Astrocyte (in vitro differentiated cells and primary cell): ENCODE measurements around the gene ACTN2. TPM values are rescaled to one million over a fixed set of nuclear protein-coding genes. Genes with fewer than 3 reads are reported as not detected.

Source experiments
- DNase-seq: peaks from one replicate; pipeline ENCODE4 v3.0.0-alpha.2; 2010; ENCODE audit warnings: low read depth
- FAIRE-seq: peaks from 2 replicates; lab custom pipeline; 2011; peaks lifted over from hg19 to GRCh38; lab: Jason Lieb, UNC
- H2AFZ ChIP-seq: 2 replicates; pipeline ENCODE4 v1.6.0; 2012; ENCODE audit warnings: low read depth, low read length, inconsistent platforms
- H3K27ac ChIP-seq: 2 replicates; pipeline ENCODE4 v1.5.1; 2011; ENCODE audit warnings: low read depth, low read length, inconsistent platforms
- H3K27me3 ChIP-seq: 2 replicates; pipeline ENCODE4 v1.6.0; 2011; ENCODE audit warnings: low read length, inconsistent platforms; ENCODE audit not compliant: insufficient read depth
- H3K36me3 ChIP-seq: 2 replicates; pipeline ENCODE4 v1.5.1; 2011; ENCODE audit warnings: low read length, inconsistent platforms; ENCODE audit not compliant: insufficient read depth
- H3K4me1 ChIP-seq: 2 replicates; pipeline ENCODE4 v1.5.1; 2011; ENCODE audit warnings: low read length, inconsistent platforms; ENCODE audit not compliant: insufficient read depth
- H3K4me2 ChIP-seq: 2 replicates; pipeline ENCODE4 v1.6.0; 2012; ENCODE audit warnings: low read length, inconsistent platforms
- H3K4me3 ChIP-seq: 2 replicates; pipeline ENCODE4 v1.5.1; 2011; ENCODE audit warnings: low read depth, mild to moderate bottlenecking, low read length, inconsistent platforms; ENCODE audit not compliant: insufficient read depth
- H3K79me2 ChIP-seq: 2 replicates; pipeline ENCODE4 v1.6.0; 2012; ENCODE audit warnings: mild to moderate bottlenecking, low read length, inconsistent platforms; ENCODE audit not compliant: insufficient read depth
- H3K9ac ChIP-seq: 2 replicates; pipeline ENCODE4 v1.6.0; 2012; ENCODE audit warnings: mild to moderate bottlenecking, low read length, inconsistent platforms
- H3K9me3 ChIP-seq: 2 replicates; pipeline ENCODE4 v1.5.1; 2012; ENCODE audit warnings: low read depth, mild to moderate bottlenecking, low read length, inconsistent platforms; ENCODE audit not compliant: insufficient read depth
- H4K20me1 ChIP-seq: 2 replicates; pipeline ENCODE4 v1.6.0; 2012; ENCODE audit warnings: low read length, inconsistent platforms; ENCODE audit not compliant: insufficient read depth
- H3K27ac Mint-ChIP-seq: one replicate; pipeline ENCODE4 v1.8.0; 2021; ENCODE audit warnings: mild to moderate bottlenecking, mixed read lengths; ENCODE audit not compliant: unreplicated experiment
- H3K27me3 Mint-ChIP-seq: one replicate; pipeline ENCODE4 v1.8.0; 2021; ENCODE audit warnings: low read depth, mixed read lengths; ENCODE audit not compliant: unreplicated experiment
- H3K36me3 Mint-ChIP-seq: one replicate; pipeline ENCODE4 v1.8.0; 2021; ENCODE audit warnings: low read depth, mixed read lengths; ENCODE audit not compliant: unreplicated experiment
- H3K4me1 Mint-ChIP-seq: one replicate; pipeline ENCODE4 v1.8.0; 2021; ENCODE audit warnings: low read depth, mixed read lengths; ENCODE audit not compliant: unreplicated experiment
- H3K4me3 Mint-ChIP-seq: one replicate; pipeline ENCODE4 v1.8.0; 2021; ENCODE audit warnings: mild to moderate bottlenecking, moderate library complexity, mixed read lengths; ENCODE audit not compliant: unreplicated experiment
- H3K9me3 Mint-ChIP-seq: one replicate; pipeline ENCODE4 v1.8.0; 2021; ENCODE audit warnings: mild to moderate bottlenecking, mixed read lengths; ENCODE audit not compliant: unreplicated experiment
- CTCF ChIP-seq: IDR thresholded peaks from 2 replicates; pipeline ENCODE4 v1.5.1; 2011; ENCODE audit warnings: low read depth, mild to moderate bottlenecking, inconsistent platforms, low read length, moderate library complexity; ENCODE audit not compliant: insufficient read depth
- EZH2 ChIP-seq: IDR thresholded peaks from 2 replicates; pipeline ENCODE4 v1.6.1; 2012; ENCODE audit warnings: mild to moderate bottlenecking, low read length, inconsistent platforms; ENCODE audit not compliant: insufficient read depth
- total RNA-seq: library from RNA; stranded (reverse); gene quantifications from 2 replicates; pipeline ENCODE4 v1.2.1, GENCODE V29; 2021

The ACTN2 gene
- total RNA-seq, 1 donor from 2014 or later: 0.89 TPM

- no peak overlapping the region for H3K9ac ChIP-seq
- H3K79me2 ChIP-seq: no peaks in the 10 kb centered on the region
- H3K27me3 Mint-ChIP-seq: no peaks in the 10 kb centered on the region
- H3K4me3 ChIP-seq: no peak overlapping the region
- no peak for TF ChIP-seq EZH2
- TF ChIP-seq CTCF: no peak
- H3K36me3 ChIP-seq: no peaks in the 10 kb centered on the region
- no peaks in the 10 kb centered on the region for H4K20me1 ChIP-seq
- no peak overlapping the region for H3K4me2 ChIP-seq
- peaks cover 13% of the 10 kb centered on the region for H3K4me1 Mint-ChIP-seq
- no peak overlapping the region for H3K4me3 Mint-ChIP-seq
- H3K27me3 ChIP-seq: no peaks in the 10 kb centered on the region
- FAIRE-seq (no peak), DNase-seq (no peak)
- H3K9me3 Mint-ChIP-seq: no peaks in the 10 kb centered on the region
- H2AFZ ChIP-seq: no peak overlapping the region
- no peaks in the 10 kb centered on the region for H3K4me1 ChIP-seq
- H3K27ac ChIP-seq: no peak overlapping the region
- no peaks in the 10 kb centered on the region for H3K9me3 ChIP-seq
- H3K36me3 Mint-ChIP-seq: peaks cover 2% of the 10 kb centered on the region
- H3K27ac Mint-ChIP-seq: no peak overlapping the region
These were observed 50.5 kb downstream of the ACTN2 start for GRCh38 chr1:236736761-236737160.

DNA sequence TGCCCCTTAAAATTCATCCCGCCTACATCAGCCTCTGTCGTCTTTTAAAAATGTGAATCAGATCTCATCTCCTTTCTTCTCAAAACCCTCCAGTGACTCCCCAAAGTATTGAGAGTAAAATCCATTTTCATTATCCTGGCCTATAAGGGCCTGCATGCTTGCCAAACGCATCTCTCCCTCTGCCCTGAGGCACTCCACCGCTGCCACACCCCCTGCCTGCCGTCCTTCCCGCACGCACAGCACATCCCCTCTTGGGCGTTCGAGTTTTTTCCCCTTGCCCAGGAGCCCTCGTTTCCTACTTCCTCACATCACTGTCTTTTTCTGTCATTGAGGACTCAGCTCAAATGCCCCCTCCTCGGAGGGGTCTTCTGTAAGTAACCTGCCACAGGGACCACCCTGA, 55.5 kb downstream of the ACTN2 start:
- no peak overlapping the region for H3K27ac Mint-ChIP-seq
- no peak for FAIRE-seq

More for the DNA sequence above, 55.5 kb downstream of the ACTN2 start:
- Histone ChIP-seq H3K9me3 (no peaks in the 10 kb centered on the region), H3K36me3 (no peaks in the 10 kb centered on the region), H3K4me3 (no peak overlapping the region), H3K79me2 (no peaks in the 10 kb centered on the region), H3K9ac (no peak overlapping the region), H3K4me1 (no peaks in the 10 kb centered on the region), H2AFZ (no peak overlapping the region), H4K20me1 (no peaks in the 10 kb centered on the region), H3K27ac (no peak overlapping the region), H3K4me2 (no peak overlapping the region), H3K27me3 (no peaks in the 10 kb centered on the region)
- H3K27me3 Mint-ChIP-seq: no peaks in the 10 kb centered on the region
- DNase-seq: no peak
- TF ChIP-seq CTCF: no peak
- no peak overlapping the region for H3K4me3 Mint-ChIP-seq
- no peaks in the 10 kb centered on the region for H3K4me1 Mint-ChIP-seq
- H3K9me3 Mint-ChIP-seq: no peaks in the 10 kb centered on the region
- H3K36me3 Mint-ChIP-seq: peaks cover 2% of the 10 kb centered on the region
